SU-DHL-6 (cell line): ENCODE measurements around the gene ADIPOR2.

Experiments used
- CTCF ChIP-seq: fragments of 200-600 bp; sonication (generic); IDR thresholded peaks from one replicate; pipeline ENCODE4 v1.5.1; 2017; ENCODE audit warnings: antibody characterized with exemption, mild to moderate bottlenecking, low read length, moderate library complexity; ENCODE audit not compliant: insufficient read depth, poor library complexity, severe bottlenecking
- EZH2phosphoT487 ChIP-seq: fragments of 200-600 bp; sonication (generic), shearing (Covaris generic); conservative IDR thresholded peaks from 2 replicates; pipeline ENCODE4 v1.6.1; 2018; ENCODE audit warnings: mild to moderate bottlenecking, antibody characterized with exemption, low read length, moderate library complexity, mixed read lengths

GRCh38 chr12:1812650-1813302 is 121.9 kb downstream of the ADIPOR2 start:
- TF ChIP-seq EZH2phosphoT487 (no peak), CTCF (no peak)
